PFSK-1 (cell line): Measurements from ENCODE around the gene KLHL25.
A peak's percentile ranks its signal among the peaks of the same experiment; 100 is the strongest.

Experiments
- POLR2AphosphoS5 ChIP-seq: IDR thresholded peaks from 2 replicates; pipeline ENCODE4 v1.6.1; 2012; ENCODE audit warnings: low read depth, mild to moderate bottlenecking, control low read depth, low read length, moderate library complexity
- SIN3A ChIP-seq: IDR thresholded peaks from 2 replicates; pipeline ENCODE4 v1.6.1; 2012; ENCODE audit warnings: mild to moderate bottlenecking, low read length, moderate library complexity, borderline replicate concordance; ENCODE audit not compliant: insufficient read depth
- TF ChIP-seq, protein P1 (sequence below), 2 experiments: IDR thresholded peaks; 2 replicates each; pipeline versions ENCODE4 v1.6.1 to v1.8.0; 2011 to 2012; ENCODE audit warnings: low read depth in 2 of 2, low read length in 2 of 2, control low read depth in 1 of 2, inconsistent platforms in 1 of 2, mild to moderate bottlenecking in 1 of 2, moderate library complexity in 1 of 2; ENCODE audit not compliant: insufficient read depth in 1 of 2

DNA sequence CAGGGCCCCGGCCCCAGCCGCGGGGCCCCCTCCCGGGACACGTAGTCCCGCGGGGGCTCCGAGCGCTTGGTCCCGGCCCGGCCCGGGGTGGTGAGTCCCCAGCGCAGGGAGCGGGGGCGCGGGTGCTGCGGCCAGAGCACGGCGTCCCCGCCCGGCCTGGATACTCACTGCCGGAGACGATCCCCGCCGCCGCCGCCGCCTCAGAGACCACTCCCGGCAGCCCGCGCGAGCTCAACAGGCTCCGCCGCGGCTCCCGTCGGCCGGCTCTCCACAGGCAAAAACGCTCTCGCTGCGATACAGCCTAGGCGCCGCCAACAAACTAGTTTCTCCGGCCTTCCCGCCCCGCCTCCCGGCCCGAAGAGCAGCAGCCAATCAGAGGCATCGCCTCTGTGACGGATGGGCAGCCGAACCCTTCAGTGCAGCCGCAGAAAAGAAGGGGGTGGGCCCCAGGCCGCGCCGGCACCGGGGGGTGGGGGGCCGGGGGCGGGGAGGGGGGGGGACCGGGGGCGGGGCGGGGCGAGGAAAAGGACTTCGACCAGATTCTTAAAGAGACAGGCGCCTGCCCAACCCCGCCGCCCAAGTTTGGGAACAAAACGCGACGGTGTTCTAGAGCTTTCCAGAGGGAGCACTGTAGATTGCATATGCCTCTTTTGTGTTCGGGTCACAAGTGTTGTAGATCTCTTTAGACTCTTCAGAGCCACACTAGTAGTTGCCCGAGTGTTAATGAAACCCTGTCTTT, at the start of gene KLHL25:
- TF ChIP-seq, protein P1, sequence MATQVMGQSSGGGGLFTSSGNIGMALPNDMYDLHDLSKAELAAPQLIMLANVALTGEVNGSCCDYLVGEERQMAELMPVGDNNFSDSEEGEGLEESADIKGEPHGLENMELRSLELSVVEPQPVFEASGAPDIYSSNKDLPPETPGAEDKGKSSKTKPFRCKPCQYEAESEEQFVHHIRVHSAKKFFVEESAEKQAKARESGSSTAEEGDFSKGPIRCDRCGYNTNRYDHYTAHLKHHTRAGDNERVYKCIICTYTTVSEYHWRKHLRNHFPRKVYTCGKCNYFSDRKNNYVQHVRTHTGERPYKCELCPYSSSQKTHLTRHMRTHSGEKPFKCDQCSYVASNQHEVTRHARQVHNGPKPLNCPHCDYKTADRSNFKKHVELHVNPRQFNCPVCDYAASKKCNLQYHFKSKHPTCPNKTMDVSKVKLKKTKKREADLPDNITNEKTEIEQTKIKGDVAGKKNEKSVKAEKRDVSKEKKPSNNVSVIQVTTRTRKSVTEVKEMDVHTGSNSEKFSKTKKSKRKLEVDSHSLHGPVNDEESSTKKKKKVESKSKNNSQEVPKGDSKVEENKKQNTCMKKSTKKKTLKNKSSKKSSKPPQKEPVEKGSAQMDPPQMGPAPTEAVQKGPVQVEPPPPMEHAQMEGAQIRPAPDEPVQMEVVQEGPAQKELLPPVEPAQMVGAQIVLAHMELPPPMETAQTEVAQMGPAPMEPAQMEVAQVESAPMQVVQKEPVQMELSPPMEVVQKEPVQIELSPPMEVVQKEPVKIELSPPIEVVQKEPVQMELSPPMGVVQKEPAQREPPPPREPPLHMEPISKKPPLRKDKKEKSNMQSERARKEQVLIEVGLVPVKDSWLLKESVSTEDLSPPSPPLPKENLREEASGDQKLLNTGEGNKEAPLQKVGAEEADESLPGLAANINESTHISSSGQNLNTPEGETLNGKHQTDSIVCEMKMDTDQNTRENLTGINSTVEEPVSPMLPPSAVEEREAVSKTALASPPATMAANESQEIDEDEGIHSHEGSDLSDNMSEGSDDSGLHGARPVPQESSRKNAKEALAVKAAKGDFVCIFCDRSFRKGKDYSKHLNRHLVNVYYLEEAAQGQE (IDR thresholded peaks at IDR 0.05; ENCODE audit: insufficient read depth in 1 of 2, low read depth in 2 of 2, low read length in 2 of 2) = no peak
- TF ChIP-seq SIN3A (0 out of 2 replicates have a peak, but pooled peaks have one; percentile 74), POLR2AphosphoS5 (peak; percentile 78; the same call in 1 of the 2 replicates)
